HG03521 (cell line): ENCODE measurements around the gene C4orf50.
A peak's percentile ranks its signal among the peaks of the same experiment; 100 is the strongest.

Source experiments
- ATAC-seq: cut with Tn5 transposase; IDR thresholded peaks from one replicate; pipeline ENCODE4 v1.9.1; 2021; ENCODE audit warnings: mild to moderate bottlenecking, moderate library complexity; ENCODE audit not compliant: unreplicated experiment

Gene C4orf50

GRCh38 chr4:5973033-5973432 lies 45.2 kb downstream of the C4orf50 start:
- ATAC-seq = no peak

DNA sequence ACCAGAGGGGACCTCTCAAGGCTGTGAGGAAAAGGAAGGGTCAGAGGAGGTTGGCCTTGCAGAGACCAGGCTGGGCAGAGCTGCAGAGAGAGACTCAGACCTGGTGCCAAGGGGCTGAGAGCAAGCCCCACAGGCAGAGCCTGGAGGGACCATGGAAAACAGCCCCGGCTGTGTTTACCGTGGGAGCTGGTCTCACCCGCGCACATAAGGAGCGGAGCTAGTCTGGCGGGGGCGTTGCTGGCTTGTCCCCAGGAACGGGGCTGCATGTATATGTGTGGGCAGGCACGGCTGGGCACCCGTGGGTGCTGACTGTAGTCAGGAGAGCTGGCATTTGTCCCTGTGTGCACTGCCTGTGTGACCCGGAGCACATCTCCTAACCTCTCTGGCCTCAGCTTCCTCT lies 45.7 kb downstream of the C4orf50 start:
- no peak for ATAC-seq

- ATAC-seq = no peak
Observed at GRCh38 chr4:5971078-5971450, 47.2 kb downstream of the C4orf50 start.

DNA sequence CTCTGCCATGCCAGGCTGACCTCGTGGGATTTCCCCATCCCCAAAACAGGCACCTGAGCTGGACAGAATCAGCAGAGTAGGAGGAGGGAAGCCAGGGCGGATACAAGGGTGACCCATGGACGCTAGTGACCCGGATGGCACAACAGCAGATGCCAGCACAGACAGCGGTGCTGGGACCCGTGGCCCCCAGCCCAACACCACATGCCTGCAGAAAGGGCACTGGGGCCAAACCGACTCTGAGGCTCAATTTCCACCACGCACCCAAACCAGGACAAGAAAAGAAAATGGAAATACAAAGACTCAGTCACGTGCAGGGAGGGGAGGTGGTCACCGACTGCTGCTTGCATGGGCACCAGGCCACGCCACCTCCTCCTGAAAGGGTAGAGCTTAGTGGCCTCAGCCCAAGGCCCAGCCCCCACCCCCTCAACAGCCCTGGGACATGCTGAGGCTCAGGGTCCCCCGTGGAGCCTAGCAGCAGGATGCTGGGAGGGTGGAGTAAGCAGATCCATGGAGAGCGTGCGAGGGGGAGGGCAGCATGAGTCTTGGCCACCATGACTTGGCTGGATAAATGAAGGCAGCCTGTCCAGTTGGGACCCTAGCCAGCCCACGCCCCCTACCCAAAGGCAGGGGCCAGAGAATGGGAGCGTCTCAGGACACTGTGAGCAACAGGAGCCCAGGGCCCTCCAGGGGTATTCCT lies 47.7 kb downstream of the C4orf50 start:
- ATAC-seq = no peak

DNA sequence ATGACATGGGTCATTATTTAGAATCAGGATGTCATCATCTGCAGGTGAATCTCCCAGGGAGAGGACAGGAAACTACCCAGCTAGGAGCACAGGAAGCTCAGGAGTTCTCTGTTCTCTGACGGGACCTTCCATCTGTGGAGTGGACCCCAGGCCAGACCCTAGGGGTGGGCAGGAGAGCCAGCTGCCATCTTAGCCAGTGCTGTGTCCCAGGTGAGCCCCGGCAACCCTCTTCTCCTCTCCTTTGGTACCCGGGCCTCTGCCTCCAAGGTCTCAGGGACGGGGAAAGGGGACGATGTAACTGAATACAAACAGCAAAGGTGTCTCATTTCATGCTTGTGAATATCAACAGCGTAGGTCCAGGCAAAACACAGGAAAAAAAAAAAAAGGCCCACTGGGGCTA lies 48.5 kb downstream of the C4orf50 start:
- no peak for ATAC-seq

- no peak for ATAC-seq
Observed at GRCh38 chr4:5969336-5969735, 48.9 kb downstream of the C4orf50 start.

GRCh38 chr4:5968246-5968645 lies 50.0 kb downstream of the C4orf50 start:
- no peak for ATAC-seq

- no peak for ATAC-seq
Observed at GRCh38 chr4:5967783-5968182, 50.4 kb downstream of the C4orf50 start.

GRCh38 chr4:5965225-5965624 lies 53.0 kb downstream of the C4orf50 start:
- ATAC-seq = no peak

- no peak for ATAC-seq
Observed at GRCh38 chr4:5964030-5964429, 54.2 kb downstream of the C4orf50 start.

GRCh38 chr4:5963611-5964010 lies 54.6 kb downstream of the C4orf50 start:
- no peak for ATAC-seq

DNA sequence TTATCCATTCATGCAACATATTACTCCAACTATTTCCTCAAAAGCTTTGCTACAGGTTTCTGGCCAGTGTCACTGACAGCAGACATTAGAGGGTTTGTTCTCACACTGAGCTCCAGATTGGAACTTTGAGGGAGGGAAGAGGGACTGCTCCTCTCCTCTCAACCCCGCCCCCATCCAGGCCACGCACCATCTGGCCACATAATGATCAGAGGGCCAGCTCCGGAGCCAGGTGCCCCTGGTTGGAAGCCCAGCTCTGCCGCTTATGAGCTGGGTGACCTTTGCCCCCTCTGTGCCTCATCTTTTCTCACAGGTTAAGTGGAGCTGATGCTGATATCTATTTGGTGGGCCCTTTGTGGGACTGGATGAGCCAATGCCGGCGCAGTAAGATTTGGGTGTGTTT lies 55.8 kb downstream of the C4orf50 start:
- no peak for ATAC-seq

- no peak for ATAC-seq
Observed at GRCh38 chr4:5960252-5960880, 57.9 kb downstream of the C4orf50 start.

GRCh38 chr4:5959211-5959982 lies 58.8 kb downstream of the C4orf50 start:
- no peak for ATAC-seq

GRCh38 chr4:5958199-5958735 lies 60.0 kb downstream of the C4orf50 start:
- ATAC-seq = no peak

DNA sequence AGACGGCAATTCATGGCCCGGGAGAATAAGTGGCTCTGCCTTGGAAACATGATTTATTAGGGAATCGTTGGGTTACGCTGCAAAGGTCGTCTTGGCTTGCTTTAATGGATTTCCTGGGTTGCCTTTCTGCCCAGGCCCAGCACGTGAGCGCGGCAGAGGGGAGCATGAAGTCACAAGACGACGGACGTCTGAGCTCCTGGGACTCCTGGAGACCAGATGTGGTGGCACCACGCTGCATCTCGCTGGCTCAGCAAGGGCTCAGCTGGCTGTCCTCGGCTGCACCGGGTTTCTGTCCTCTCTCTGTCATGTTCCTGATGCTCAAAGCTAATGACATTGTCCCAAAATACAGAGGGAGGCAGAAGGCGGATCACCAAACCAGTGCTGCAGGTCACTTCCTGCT lies 61.2 kb downstream of the C4orf50 start:
- ATAC-seq = no peak

DNA sequence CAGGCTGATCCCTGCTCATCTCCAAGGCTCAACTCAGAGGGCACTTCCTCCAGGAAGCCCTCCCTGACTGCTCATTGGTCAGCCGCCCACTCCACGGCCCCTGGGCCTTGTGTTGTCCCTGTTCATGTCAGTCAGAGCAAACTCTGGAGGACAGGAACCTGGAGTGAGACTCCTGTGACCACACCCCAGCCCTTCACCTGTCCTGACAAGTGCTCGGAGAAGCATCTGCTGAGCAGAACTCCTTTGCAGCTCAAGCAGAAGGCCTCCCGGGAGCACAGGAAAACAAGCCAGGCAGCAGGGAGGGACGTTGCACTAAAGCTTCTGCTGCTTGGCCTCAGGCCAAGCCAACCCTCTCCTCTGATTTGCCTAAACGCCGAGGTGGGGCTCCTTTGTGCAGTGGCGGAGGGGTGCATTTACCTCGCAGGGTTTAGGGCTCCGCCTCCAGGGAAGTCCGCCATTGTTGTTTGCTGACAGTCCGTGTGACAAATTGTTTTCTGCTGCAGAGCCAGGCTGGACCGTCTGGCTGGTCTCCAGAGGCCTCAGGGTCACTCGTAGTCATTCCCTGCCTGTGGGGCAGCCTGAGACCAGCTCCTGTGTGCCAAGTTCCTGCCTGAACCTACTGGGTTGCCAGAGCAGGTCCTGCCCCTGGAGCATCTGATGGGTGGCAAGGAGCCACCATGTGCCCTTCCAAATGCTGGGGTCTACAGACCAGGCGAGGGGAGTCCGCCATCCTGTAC lies 61.8 kb downstream of the C4orf50 start:
- peak; percentile 46 for ATAC-seq

DNA sequence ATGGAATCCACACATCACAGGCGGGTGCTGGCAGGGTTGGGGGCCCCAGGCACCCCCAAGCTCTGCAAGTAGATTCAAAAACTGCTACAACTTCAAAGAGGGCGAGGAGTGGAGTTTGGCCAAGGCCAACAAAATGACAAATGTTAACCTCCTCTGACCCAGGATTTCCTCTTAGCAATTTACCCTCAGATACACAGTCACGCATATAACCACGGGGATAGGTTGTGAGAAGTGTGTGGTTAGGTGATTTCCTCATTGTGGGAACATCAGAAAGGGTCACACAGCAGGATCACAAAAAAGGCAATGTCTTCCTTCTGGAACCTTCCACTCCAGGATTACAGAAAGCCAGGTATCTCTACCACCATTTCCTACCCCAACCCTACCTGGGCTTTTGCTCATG lies 62.4 kb downstream of the C4orf50 start:
- ATAC-seq = no peak

DNA sequence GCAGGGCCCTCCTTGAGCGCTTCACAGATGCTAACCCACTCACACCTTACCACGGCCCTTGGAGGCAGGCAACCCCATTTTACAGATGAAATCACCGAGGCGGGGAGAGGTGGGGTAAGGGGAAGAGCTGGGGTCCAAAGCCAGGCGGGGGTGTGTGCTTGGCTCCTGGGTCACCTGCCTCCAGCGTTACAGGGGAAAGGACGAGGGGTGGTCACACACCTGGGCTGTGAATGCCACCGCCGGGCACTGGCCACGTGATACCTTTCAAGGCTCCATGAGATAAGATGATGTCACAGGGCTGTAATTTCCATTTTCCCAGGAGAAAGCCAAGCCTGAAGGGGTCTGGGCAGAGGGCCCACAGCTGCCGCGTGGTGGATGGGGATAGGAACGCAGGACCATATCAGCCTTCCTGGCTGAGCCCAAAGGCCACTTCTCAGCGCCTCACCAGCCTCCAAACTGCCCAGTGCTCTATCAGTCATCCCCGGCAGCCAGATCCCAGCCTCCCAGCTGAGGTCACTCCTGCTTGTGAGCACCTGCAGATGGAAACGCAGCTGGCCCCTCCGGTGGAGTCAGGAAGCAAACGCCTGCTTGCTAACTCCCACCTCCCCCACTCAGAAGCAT lies 62.9 kb downstream of the C4orf50 start:
- no peak for ATAC-seq

- no peak for ATAC-seq
Observed at GRCh38 chr4:5954056-5954760, 64.0 kb downstream of the C4orf50 start.
